Neural progenitor cell (in vitro differentiated cells): ENCODE measurements around the gene VANGL2. TPM values are rescaled to one million over a fixed set of nuclear protein-coding genes. Genes with fewer than 3 reads are reported as not detected.

Source experiments
- DNase-seq: peaks from one replicate; pipeline ENCODE4 v3.0.0-alpha.2; 2016; ENCODE audit warnings: low spot score
- H2AFZ ChIP-seq: fragments of 200-600 bp; sonication (generic); replicated peaks from 2 replicates; pipeline ENCODE4 v1.6.1; 2016; ENCODE audit warnings: antibody characterized with exemption
- H3F3A ChIP-seq: fragments of 200-600 bp; sonication (generic); 2 replicates; pipeline ENCODE4 v1.6.1; 2016; ENCODE audit warnings: antibody characterized with exemption, low read depth
- H3K27ac ChIP-seq: fragments of 200-600 bp; sonication (generic); 2 replicates; pipeline ENCODE4 v1.5.1; 2016; ENCODE audit warnings: mild to moderate bottlenecking
- H3K27me3 ChIP-seq: fragments of 200-600 bp; sonication (generic); 2 replicates; pipeline ENCODE4 v1.6.1; 2016; ENCODE audit warnings: mild to moderate bottlenecking, moderate library complexity
- H3K36me3 ChIP-seq: fragments of 200-600 bp; sonication (generic); 2 replicates; pipeline ENCODE4 v1.5.1; 2016
- H3K4me1 ChIP-seq: fragments of 200-600 bp; sonication (generic); 2 replicates; pipeline ENCODE4 v1.6.1; 2016; ENCODE audit warnings: mixed run types
- H3K4me2 ChIP-seq: fragments of 200-600 bp; sonication (generic); 2 replicates; pipeline ENCODE4 v1.6.1; 2016
- H3K4me3 ChIP-seq: fragments of 200-600 bp; sonication (generic); 2 replicates; pipeline ENCODE4 v1.5.1; 2016
- H3K79me2 ChIP-seq: fragments of 200-600 bp; sonication (generic); 2 replicates; pipeline ENCODE4 v1.6.1; 2016; ENCODE audit warnings: low read depth
- H3K9ac ChIP-seq: fragments of 200-600 bp; sonication (generic); 2 replicates; pipeline ENCODE4 v1.6.1; 2016
- H3K9me3 ChIP-seq: fragments of 200-600 bp; sonication (generic); 2 replicates; pipeline ENCODE4 v1.5.1; 2016; ENCODE audit warnings: low read depth
- H4K20me1 ChIP-seq: fragments of 200-600 bp; sonication (generic); 2 replicates; pipeline ENCODE4 v1.6.1; 2016; ENCODE audit warnings: low read depth
- H3K27ac Mint-ChIP-seq: 3 replicates; pipeline ENCODE4 v1.8.0; 2021; ENCODE audit warnings: mixed read lengths
- H3K27me3 Mint-ChIP-seq: 2 replicates; pipeline ENCODE4 v1.8.0; 2022; ENCODE audit warnings: low read depth, mild to moderate bottlenecking, inconsistent platforms, moderate library complexity, mixed read lengths; ENCODE audit not compliant: insufficient read depth
- H3K36me3 Mint-ChIP-seq: 3 replicates; pipeline ENCODE4 v1.8.0; 2021; ENCODE audit warnings: mixed read lengths
- H3K4me1 Mint-ChIP-seq: 3 replicates; pipeline ENCODE4 v1.8.0; 2021; ENCODE audit warnings: mixed read lengths
- H3K4me3 Mint-ChIP-seq: 3 replicates; pipeline ENCODE4 v1.8.0; 2021; ENCODE audit warnings: mild to moderate bottlenecking, moderate library complexity, mixed read lengths
- H3K9me3 Mint-ChIP-seq: 3 replicates; pipeline ENCODE4 v1.8.0; 2020; ENCODE audit warnings: mixed read lengths
- EZH2 ChIP-seq: fragments of 200-600 bp; sonication (generic); IDR thresholded peaks from 2 replicates; pipeline ENCODE4 v1.6.1; 2017; ENCODE audit warnings: antibody characterized with exemption, mild to moderate bottlenecking, moderate library complexity
- EZH2phosphoT487 ChIP-seq: fragments of 200-600 bp; sonication (generic); IDR thresholded peaks from 2 replicates; pipeline ENCODE4 v1.6.1; 2017; ENCODE audit warnings: antibody characterized with exemption
- total RNA-seq: library from RNA; depleted of rRNA; stranded (reverse); fragments of >200 nt; gene quantifications from 2 replicates; pipeline ENCODE4 v1.2.3, GENCODE V29; 2015; ENCODE audit warnings: low replicate concordance
- TF ChIP-seq, protein P1 (sequence below): fragments of 200-600 bp; sonication (generic); IDR thresholded peaks from 2 replicates; pipeline ENCODE4 v1.5.1; 2017; ENCODE audit warnings: antibody characterized with exemption, mild to moderate bottlenecking

The VANGL2 gene
- total RNA-seq, 1 donor from 2014 or later: 23.0 TPM

GRCh38 chr1:160371756-160372155 lies 28.6 kb upstream of the VANGL2 start:
- Mint-ChIP-seq H3K27ac (peak overlapping the region; percentile 51), H3K4me3 (peak overlapping the region; percentile 31), H3K36me3 (no peaks in the 10 kb centered on the region), H3K9me3 (no peaks in the 10 kb centered on the region), H3K27me3 (peaks cover 7% of the 10 kb centered on the region), H3K4me1 (peaks cover 45% of the 10 kb centered on the region)
- H3K4me3 ChIP-seq: no peak overlapping the region
- no peaks in the 10 kb centered on the region for H3K9me3 ChIP-seq
- no peak overlapping the region for H2AFZ ChIP-seq
- peaks cover 31% of the 10 kb centered on the region for H3K4me1 ChIP-seq
- no peak for DNase-seq
- peaks cover 29% of the 10 kb centered on the region for H3F3A ChIP-seq
- H3K4me2 ChIP-seq: no peak overlapping the region
- H4K20me1 ChIP-seq: no peaks in the 10 kb centered on the region
- no peaks in the 10 kb centered on the region for H3K79me2 ChIP-seq
- H3K27me3 ChIP-seq: no peaks in the 10 kb centered on the region
- no peak overlapping the region for H3K9ac ChIP-seq
- no peaks in the 10 kb centered on the region for H3K36me3 ChIP-seq
- H3K27ac ChIP-seq: no peak overlapping the region
- no peak for TF ChIP-seq EZH2
- TF ChIP-seq EZH2phosphoT487: no peak
- TF ChIP-seq, protein P1, sequence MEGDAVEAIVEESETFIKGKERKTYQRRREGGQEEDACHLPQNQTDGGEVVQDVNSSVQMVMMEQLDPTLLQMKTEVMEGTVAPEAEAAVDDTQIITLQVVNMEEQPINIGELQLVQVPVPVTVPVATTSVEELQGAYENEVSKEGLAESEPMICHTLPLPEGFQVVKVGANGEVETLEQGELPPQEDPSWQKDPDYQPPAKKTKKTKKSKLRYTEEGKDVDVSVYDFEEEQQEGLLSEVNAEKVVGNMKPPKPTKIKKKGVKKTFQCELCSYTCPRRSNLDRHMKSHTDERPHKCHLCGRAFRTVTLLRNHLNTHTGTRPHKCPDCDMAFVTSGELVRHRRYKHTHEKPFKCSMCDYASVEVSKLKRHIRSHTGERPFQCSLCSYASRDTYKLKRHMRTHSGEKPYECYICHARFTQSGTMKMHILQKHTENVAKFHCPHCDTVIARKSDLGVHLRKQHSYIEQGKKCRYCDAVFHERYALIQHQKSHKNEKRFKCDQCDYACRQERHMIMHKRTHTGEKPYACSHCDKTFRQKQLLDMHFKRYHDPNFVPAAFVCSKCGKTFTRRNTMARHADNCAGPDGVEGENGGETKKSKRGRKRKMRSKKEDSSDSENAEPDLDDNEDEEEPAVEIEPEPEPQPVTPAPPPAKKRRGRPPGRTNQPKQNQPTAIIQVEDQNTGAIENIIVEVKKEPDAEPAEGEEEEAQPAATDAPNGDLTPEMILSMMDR: no peak

- Histone ChIP-seq H2AFZ (no peak overlapping the region), H3K79me2 (no peaks in the 10 kb centered on the region), H4K20me1 (no peaks in the 10 kb centered on the region), H3K4me2 (no peak overlapping the region), H3K27me3 (no peaks in the 10 kb centered on the region), H3K9ac (no peak overlapping the region), H3K36me3 (no peaks in the 10 kb centered on the region), H3K4me3 (no peak overlapping the region), H3K27ac (no peak overlapping the region), H3K9me3 (no peaks in the 10 kb centered on the region), H3K4me1 (peaks cover 34% of the 10 kb centered on the region), H3F3A (peaks cover 29% of the 10 kb centered on the region)
- TF ChIP-seq EZH2phosphoT487 (no peak), EZH2 (no peak)
- TF ChIP-seq, protein P1: no peak
- Mint-ChIP-seq H3K27ac (peak overlapping the region; percentile 23), H3K4me3 (no peak overlapping the region), H3K9me3 (no peaks in the 10 kb centered on the region), H3K4me1 (peaks cover 45% of the 10 kb centered on the region), H3K36me3 (no peaks in the 10 kb centered on the region), H3K27me3 (peaks cover 7% of the 10 kb centered on the region)
- DNase-seq: peak; percentile 0
Measured at GRCh38 chr1:160373696-160374095, 26.7 kb upstream of the VANGL2 start.

DNA sequence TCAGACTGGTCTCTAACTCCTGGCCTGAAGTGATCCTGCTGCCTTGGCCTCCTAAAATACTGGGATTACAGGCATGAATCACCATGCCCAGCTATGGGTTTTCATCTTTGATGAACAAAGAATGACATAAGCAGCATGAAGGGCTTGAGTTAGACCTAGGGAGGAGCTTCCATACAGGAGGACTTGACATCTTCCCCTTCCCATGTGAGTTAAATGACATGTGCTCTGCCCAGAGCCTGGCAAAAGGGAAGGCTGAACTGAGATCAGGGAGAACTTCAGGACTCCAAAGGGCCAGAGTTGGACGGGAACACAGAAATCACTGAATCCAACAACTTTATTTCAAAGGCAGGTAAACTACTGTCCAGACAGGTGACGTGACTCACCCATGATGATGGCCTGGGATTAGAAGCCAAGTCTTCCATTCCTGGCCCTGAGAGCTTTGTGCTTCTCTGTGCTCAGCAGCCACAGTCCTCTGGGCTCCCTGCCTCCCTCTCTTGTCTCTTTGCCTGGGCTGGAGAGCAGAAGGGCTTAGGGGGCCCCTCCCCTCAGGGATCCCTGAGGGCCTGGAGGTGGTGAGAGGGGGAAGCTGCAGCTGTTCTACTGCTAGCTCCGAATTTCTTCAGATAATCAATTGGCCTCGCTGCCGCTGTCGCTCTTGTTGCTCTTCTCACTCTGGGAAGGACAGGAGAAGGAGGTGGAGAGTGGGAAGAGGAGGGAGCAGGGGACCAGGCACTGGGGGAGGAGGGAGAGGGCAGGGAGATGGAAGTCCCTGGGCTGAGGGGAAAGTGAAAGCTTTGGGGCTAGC lies 25.9 kb upstream of the VANGL2 start:
- no peaks in the 10 kb centered on the region for H3K36me3 ChIP-seq
- Mint-ChIP-seq H3K36me3 (no peaks in the 10 kb centered on the region), H3K9me3 (no peaks in the 10 kb centered on the region), H3K27me3 (peaks cover 7% of the 10 kb centered on the region), H3K4me1 (peaks cover 46% of the 10 kb centered on the region), H3K4me3 (peak overlapping the region; percentile 66), H3K27ac (peak overlapping the region; percentile 91)
- peak; percentile 81 for DNase-seq
- peak overlapping the region; percentile 92 for H3K27ac ChIP-seq
- no peaks in the 10 kb centered on the region for H3K27me3 ChIP-seq
- H3K4me2 ChIP-seq: peak overlapping the region; percentile 74
- H3K4me1 ChIP-seq: peaks cover 34% of the 10 kb centered on the region
- H3F3A ChIP-seq: peaks cover 29% of the 10 kb centered on the region
- peak overlapping the region; percentile 79 for H2AFZ ChIP-seq
- TF ChIP-seq EZH2phosphoT487: no peak
- no peak for TF ChIP-seq EZH2
- TF ChIP-seq, protein P1: no peak
- H3K4me3 ChIP-seq: peak overlapping the region; percentile 29
- H3K79me2 ChIP-seq: no peaks in the 10 kb centered on the region
- no peaks in the 10 kb centered on the region for H4K20me1 ChIP-seq
- no peak overlapping the region for H3K9ac ChIP-seq
- H3K9me3 ChIP-seq: no peaks in the 10 kb centered on the region
